Measurements from ENCODE around the gene NXPH2. TPM values are rescaled to one million over a fixed set of nuclear protein-coding genes. Genes with fewer than 3 reads are reported as not detected.
"Not testable (repeated sequence)": the region's sequence is repeated elsewhere in the genome, so short reads cannot be mapped to it uniquely, and the experiment has no call there.

NXPH2 gene
- polyA plus RNA-seq, 1 donor: 5.6 TPM

- DNase-seq: no peak
Observed at GRCh38 chr2:138712212-138712979, 67.8 kb downstream of the NXPH2 start.

GRCh38 chr2:138711812-138712211 lies 68.4 kb downstream of the NXPH2 start:
- DNase-seq: no peak

GRCh38 chr2:138708682-138709241 lies 71.4 kb downstream of the NXPH2 start:
- no peak for DNase-seq

- no peak for DNase-seq
Observed at GRCh38 chr2:138707392-138708074, 72.7 kb downstream of the NXPH2 start.

GRCh38 chr2:138703242-138703641 lies 76.9 kb downstream of the NXPH2 start:
- DNase-seq: no peak

GRCh38 chr2:138700716-138701115 lies 79.5 kb downstream of the NXPH2 start:
- no peak for DNase-seq

GRCh38 chr2:138699421-138699820 lies 80.8 kb downstream of the NXPH2 start:
- DNase-seq: no peak

- DNase-seq: no peak
Observed at GRCh38 chr2:138698428-138698827, 81.8 kb downstream of the NXPH2 start.

- DNase-seq: no peak
Observed at GRCh38 chr2:138691667-138692066, 88.5 kb downstream of the NXPH2 start.

GRCh38 chr2:138689705-138690104 lies 90.5 kb downstream of the NXPH2 start:
- DNase-seq: no peak

GRCh38 chr2:138682163-138682562 lies 98.0 kb downstream of the NXPH2 start:
- no peak for DNase-seq

GRCh38 chr2:138677221-138677620 lies 103.0 kb downstream of the NXPH2 start:
- no peak for DNase-seq

GRCh38 chr2:138676619-138677021 lies 103.6 kb downstream of the NXPH2 start:
- DNase-seq: no peak

GRCh38 chr2:138671566-138671965 lies 108.6 kb downstream of the NXPH2 start:
- no peak for DNase-seq

- no peak for DNase-seq
Observed at GRCh38 chr2:138670734-138671133, 109.5 kb downstream of the NXPH2 start.

- DNase-seq: no peak
Observed at GRCh38 chr2:138665937-138666336, 114.3 kb downstream of the NXPH2 start.

- DNase-seq: no peak
Observed at GRCh38 chr2:138658187-138658894, 121.8 kb downstream of the NXPH2 start.

- no peak for DNase-seq
Observed at GRCh38 chr2:138654146-138654545, 126.0 kb downstream of the NXPH2 start.

GRCh38 chr2:138652378-138652777 lies 127.8 kb downstream of the NXPH2 start:
- no peak for DNase-seq

GRCh38 chr2:138649571-138649970 lies 130.6 kb downstream of the NXPH2 start:
- DNase-seq: no peak

- DNase-seq: no peak
Observed at GRCh38 chr2:138648606-138649005, 131.6 kb downstream of the NXPH2 start.

- not testable (repeated sequence) for DNase-seq
Observed at GRCh38 chr2:138644776-138645175, 135.4 kb downstream of the NXPH2 start.

Data from left kidney (tissue), 2 donors.